WTC11 (cell line): Measurements from ENCODE around the gene ATP8B4. TPM values are rescaled to one million over a fixed set of nuclear protein-coding genes. Genes with fewer than 3 reads are reported as not detected.

Source experiments
- ATAC-seq: fragments of 200-7000 bp; cut with Tn5 transposase; 2 replicates; pipeline ENCODE4 v1.10.0; 2021; ENCODE audit warnings: mild to moderate bottlenecking, moderate library complexity
- CTCF ChIA-PET: fragments of 300-600 bp; sonication (Branson Sonifier 250); formaldehyde crosslinking; loops from one replicate; lab custom pipeline; 2021; ENCODE audit warnings: antibody characterized with exemption; lab: Charles Lee
- POLR2A ChIA-PET: fragments of 350-600 bp; sonication (Branson Sonifier 250); formaldehyde crosslinking; loops from one replicate; lab custom pipeline; 2021; ENCODE audit warnings: antibody characterized with exemption; lab: Charles Lee
- DNase-seq: peaks from one replicate; pipeline ENCODE4 v3.0.0; 2021; ENCODE audit warnings: low spot score
- H3K27ac Mint-ChIP-seq: 2 replicates; pipeline ENCODE4 v1.8.0; 2021; ENCODE audit warnings: mixed read lengths
- H3K27me3 Mint-ChIP-seq: 2 replicates; pipeline ENCODE4 v1.8.0; 2021; ENCODE audit warnings: low read depth, mild to moderate bottlenecking, moderate library complexity, mixed read lengths
- H3K36me3 Mint-ChIP-seq: 2 replicates; pipeline ENCODE4 v1.8.0; 2021; ENCODE audit warnings: mixed read lengths
- H3K4me1 Mint-ChIP-seq: 2 replicates; pipeline ENCODE4 v1.8.0; 2022; ENCODE audit warnings: mixed read lengths
- H3K4me3 Mint-ChIP-seq: 2 replicates; pipeline ENCODE4 v1.8.0; 2021; ENCODE audit warnings: mild to moderate bottlenecking, moderate library complexity, mixed read lengths
- H3K9me3 Mint-ChIP-seq: 2 replicates; pipeline ENCODE4 v1.8.0; 2021; ENCODE audit warnings: mixed read lengths
- ARID4B ChIP-seq: sonication (generic); formaldehyde crosslinking; IDR thresholded peaks from 2 replicates; pipeline ENCODE4 v1.8.0; 2023; ENCODE audit warnings: missing genetic modification reagents, mild to moderate bottlenecking, borderline replicate concordance
- ATF1 ChIP-seq: sonication (generic); formaldehyde crosslinking; IDR thresholded peaks from 2 replicates; pipeline ENCODE4 v1.8.1; 2023; ENCODE audit warnings: mild to moderate bottlenecking, moderate library complexity, missing genetic modification reagents
- CBFB ChIP-seq: sonication (generic); formaldehyde crosslinking; IDR thresholded peaks from 2 replicates; pipeline ENCODE4 v1.8.1; 2022; ENCODE audit warnings: mild to moderate bottlenecking, low read depth, missing genetic modification reagents
- CREM ChIP-seq: sonication (generic); formaldehyde crosslinking; IDR thresholded peaks from 2 replicates; pipeline ENCODE4 v1.8.1; 2022; ENCODE audit warnings: mild to moderate bottlenecking, missing genetic modification reagents, moderate library complexity
- E2F1 ChIP-seq: sonication (generic); formaldehyde crosslinking; IDR thresholded peaks from 2 replicates; pipeline ENCODE4 v1.8.0; 2022; ENCODE audit warnings: mild to moderate bottlenecking, missing genetic modification reagents
- ESRRA ChIP-seq: sonication (generic); formaldehyde crosslinking; IDR thresholded peaks from 2 replicates; pipeline ENCODE4 v1.8.1; 2022; ENCODE audit warnings: mild to moderate bottlenecking, missing genetic modification reagents, borderline replicate concordance
- FOXK1 ChIP-seq: sonication (generic); formaldehyde crosslinking; IDR thresholded peaks from 2 replicates; pipeline ENCODE4 v1.8.0; 2022; ENCODE audit warnings: mild to moderate bottlenecking, moderate library complexity, missing genetic modification reagents
- FOXP4 ChIP-seq: sonication (generic); formaldehyde crosslinking; IDR thresholded peaks from 2 replicates; pipeline ENCODE4 v1.8.0; 2022; ENCODE audit warnings: mild to moderate bottlenecking, missing genetic modification reagents
- GABPB1 ChIP-seq: sonication (generic); formaldehyde crosslinking; IDR thresholded peaks from 2 replicates; pipeline ENCODE4 v1.8.1; 2023; ENCODE audit warnings: mild to moderate bottlenecking, missing genetic modification reagents
- JAZF1 ChIP-seq: fragments of 250-450 bp; sonication (Bioruptor Pico); IDR thresholded peaks from 2 replicates; pipeline ENCODE4 v1.9.0; 2021; ENCODE audit warnings: moderate library complexity, mild to moderate bottlenecking, inconsistent platforms
- KAT7 ChIP-seq: sonication (generic); formaldehyde crosslinking; IDR thresholded peaks from 2 replicates; pipeline ENCODE4 v1.8.1; 2023; ENCODE audit warnings: missing genetic modification reagents, mild to moderate bottlenecking, borderline replicate concordance
- NR3C1 ChIP-seq: sonication (generic); formaldehyde crosslinking; conservative IDR thresholded peaks from 2 replicates; pipeline ENCODE4 v1.8.1; 2023; ENCODE audit warnings: low read depth, mild to moderate bottlenecking, missing genetic modification reagents
- RORB ChIP-seq: fragments of 250-450 bp; sonication (Bioruptor Pico); IDR thresholded peaks from 2 replicates; pipeline ENCODE4 v1.9.0; 2021; ENCODE audit warnings: mild to moderate bottlenecking
- TCF7 ChIP-seq: sonication (generic); formaldehyde crosslinking; IDR thresholded peaks from 2 replicates; pipeline ENCODE4 v1.8.0; 2022; ENCODE audit warnings: mild to moderate bottlenecking, low read depth, missing genetic modification reagents, moderate library complexity
- ZMAT4 ChIP-seq: fragments of 250-450 bp; sonication (Bioruptor Pico); IDR thresholded peaks from 2 replicates; pipeline ENCODE4 v1.9.0; 2021; ENCODE audit warnings: mild to moderate bottlenecking
- ZNF138 ChIP-seq: sonication (generic); formaldehyde crosslinking; conservative IDR thresholded peaks from 2 replicates; pipeline ENCODE4 v1.8.1; 2022; ENCODE audit warnings: mild to moderate bottlenecking, moderate library complexity, missing genetic modification reagents
- ZNF317 ChIP-seq: sonication (generic); formaldehyde crosslinking; IDR thresholded peaks from 2 replicates; pipeline ENCODE4 v1.8.1; 2023; ENCODE audit warnings: low read depth, mild to moderate bottlenecking, moderate library complexity, missing genetic modification reagents, borderline replicate concordance
- total RNA-seq: library from RNA; stranded (reverse); gene quantifications from 3 replicates; pipeline ENCODE4 v1.2.3, GENCODE V29; 2021
- TF ChIP-seq, protein P1 (sequence below): fragments of 250-450 bp; sonication (Bioruptor Pico); IDR thresholded peaks from 2 replicates; pipeline ENCODE4 v1.9.0; 2021; ENCODE audit warnings: mild to moderate bottlenecking
- TF ChIP-seq, protein P2 (sequence below): fragments of 250-450 bp; sonication (Bioruptor Pico); conservative IDR thresholded peaks from 2 replicates; pipeline ENCODE4 v1.9.0; 2021; ENCODE audit warnings: mild to moderate bottlenecking
- TF ChIP-seq, protein P3 (sequence below): fragments of 250-450 bp; sonication (Bioruptor Pico); IDR thresholded peaks from 2 replicates; pipeline ENCODE4 v1.9.0; 2021; ENCODE audit warnings: moderate library complexity, mild to moderate bottlenecking, inconsistent platforms, borderline replicate concordance

Gene ATP8B4
- total RNA-seq, 1 experiment from 2014 or later = 0.37 TPM

GRCh38 chr15:50057905-50058639 is 61.0 kb downstream of the ATP8B4 start:
- no peak for DNase-seq
- TF ChIP-seq KAT7 (no peak), CBFB (no peak), ZNF317 (CRISPR knock-in tag) (no peak), GABPB1 (CRISPR knock-in tag) (no peak)
- TF ChIP-seq, all 79 proteins: peak for 0
- peaks cover 6% of the 10 kb centered on the region; the same call in 1 of the 2 replicates for H3K9me3 Mint-ChIP-seq
- POLR2A ChIA-PET = interaction anchor here (1.0 kb wide), 1 partner anchor 55 kb away, joined by 4 read pairs; no protein-coding TSS in a partner anchor
- no peak overlapping the region for H3K27ac Mint-ChIP-seq
- peaks cover 35% of the 10 kb centered on the region for H3K4me1 Mint-ChIP-seq
- CTCF ChIA-PET = interaction anchor here (1.7 kb wide), 1 partner anchor 181 kb away, joined by 7 read pairs; no protein-coding TSS in a partner anchor
- no peaks in the 10 kb centered on the region for H3K27me3 Mint-ChIP-seq
- ATAC-seq = no peak
- no peak overlapping the region for H3K4me3 Mint-ChIP-seq
- H3K36me3 Mint-ChIP-seq = no peaks in the 10 kb centered on the region

GRCh38 chr15:50057196-50057595 is 61.8 kb downstream of the ATP8B4 start:
- Mint-ChIP-seq H3K9me3 (peaks cover 6% of the 10 kb centered on the region; the same call in 1 of the 2 replicates), H3K4me1 (peaks cover 35% of the 10 kb centered on the region), H3K4me3 (no peak overlapping the region), H3K27ac (no peak overlapping the region), H3K36me3 (no peaks in the 10 kb centered on the region), H3K27me3 (no peaks in the 10 kb centered on the region)
- no peak for ATAC-seq
- DNase-seq = no peak
- ChIA-PET CTCF (interaction anchor here (1.7 kb wide), 1 partner anchor 180 kb away, joined by 7 read pairs; no protein-coding TSS in a partner anchor), POLR2A (no interaction called here)
- TF ChIP-seq, protein P1, sequence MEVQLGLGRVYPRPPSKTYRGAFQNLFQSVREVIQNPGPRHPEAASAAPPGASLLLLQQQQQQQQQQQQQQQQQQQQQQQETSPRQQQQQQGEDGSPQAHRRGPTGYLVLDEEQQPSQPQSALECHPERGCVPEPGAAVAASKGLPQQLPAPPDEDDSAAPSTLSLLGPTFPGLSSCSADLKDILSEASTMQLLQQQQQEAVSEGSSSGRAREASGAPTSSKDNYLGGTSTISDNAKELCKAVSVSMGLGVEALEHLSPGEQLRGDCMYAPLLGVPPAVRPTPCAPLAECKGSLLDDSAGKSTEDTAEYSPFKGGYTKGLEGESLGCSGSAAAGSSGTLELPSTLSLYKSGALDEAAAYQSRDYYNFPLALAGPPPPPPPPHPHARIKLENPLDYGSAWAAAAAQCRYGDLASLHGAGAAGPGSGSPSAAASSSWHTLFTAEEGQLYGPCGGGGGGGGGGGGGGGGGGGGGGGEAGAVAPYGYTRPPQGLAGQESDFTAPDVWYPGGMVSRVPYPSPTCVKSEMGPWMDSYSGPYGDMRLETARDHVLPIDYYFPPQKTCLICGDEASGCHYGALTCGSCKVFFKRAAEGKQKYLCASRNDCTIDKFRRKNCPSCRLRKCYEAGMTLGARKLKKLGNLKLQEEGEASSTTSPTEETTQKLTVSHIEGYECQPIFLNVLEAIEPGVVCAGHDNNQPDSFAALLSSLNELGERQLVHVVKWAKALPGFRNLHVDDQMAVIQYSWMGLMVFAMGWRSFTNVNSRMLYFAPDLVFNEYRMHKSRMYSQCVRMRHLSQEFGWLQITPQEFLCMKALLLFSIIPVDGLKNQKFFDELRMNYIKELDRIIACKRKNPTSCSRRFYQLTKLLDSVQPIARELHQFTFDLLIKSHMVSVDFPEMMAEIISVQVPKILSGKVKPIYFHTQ (CRISPR knock-in tag) = no peak
- no peak for TF ChIP-seq ATF1 (CRISPR knock-in tag)
- no peak for TF ChIP-seq ZMAT4
- TF ChIP-seq FOXK1 (CRISPR knock-in tag) = no peak
- TF ChIP-seq TCF7 = no peak
- TF ChIP-seq, protein P2, sequence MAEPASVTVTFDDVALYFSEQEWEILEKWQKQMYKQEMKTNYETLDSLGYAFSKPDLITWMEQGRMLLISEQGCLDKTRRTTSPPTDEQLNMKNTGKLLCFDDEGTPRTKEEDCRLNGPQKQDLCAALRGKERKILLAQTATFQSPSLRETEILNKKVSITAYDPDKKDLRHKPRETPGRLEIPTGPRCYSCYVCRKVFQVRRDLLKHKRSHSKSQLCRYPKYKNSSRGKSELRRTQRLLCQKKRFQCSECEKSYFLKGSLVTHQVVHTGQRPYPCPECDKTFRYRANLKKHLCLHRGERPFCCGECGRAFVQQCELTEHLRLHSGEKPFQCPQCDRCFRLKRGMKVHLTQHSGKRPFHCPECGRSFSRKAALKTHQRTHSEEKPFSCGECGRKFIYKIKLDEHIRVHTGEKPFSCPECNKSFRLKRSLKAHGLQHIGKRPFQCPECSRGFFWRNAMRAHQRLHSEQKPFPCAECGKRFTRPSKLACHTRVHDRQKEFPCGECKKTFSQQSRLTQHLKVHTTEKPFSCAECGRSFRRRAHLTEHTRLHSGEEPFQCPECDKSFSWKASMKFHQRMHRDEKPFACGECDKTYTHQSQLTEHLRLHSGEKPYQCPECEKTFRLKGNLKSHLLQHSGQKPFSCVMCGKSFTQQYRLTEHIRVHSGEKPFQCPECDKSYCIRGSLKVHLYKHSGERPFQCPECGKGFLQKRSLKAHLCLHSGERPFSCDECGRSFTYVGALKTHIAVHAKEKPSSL = no peak
- no peak for TF ChIP-seq RORB (CRISPR knock-in tag)
- no peak for TF ChIP-seq NR3C1 (CRISPR knock-in tag)
- TF ChIP-seq KAT7 = no peak
- TF ChIP-seq ARID4B (CRISPR knock-in tag) = no peak
- TF ChIP-seq JAZF1 (CRISPR knock-in tag) = no peak
- TF ChIP-seq ZNF138 (CRISPR knock-in tag) = no peak
- TF ChIP-seq, protein P3, sequence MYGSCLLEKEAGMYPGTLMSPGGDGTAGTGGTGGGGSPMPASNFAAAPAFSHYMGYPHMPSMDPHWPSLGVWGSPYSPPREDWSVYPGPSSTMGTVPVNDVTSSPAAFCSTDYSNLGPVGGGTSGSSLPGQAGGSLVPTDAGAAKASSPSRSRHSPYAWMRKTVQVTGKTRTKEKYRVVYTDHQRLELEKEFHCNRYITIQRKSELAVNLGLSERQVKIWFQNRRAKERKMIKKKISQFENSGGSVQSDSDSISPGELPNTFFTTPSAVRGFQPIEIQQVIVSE = no peak
- no peak for TF ChIP-seq ESRRA (CRISPR knock-in tag)
- no peak for TF ChIP-seq E2F1
- TF ChIP-seq FOXP4 (CRISPR knock-in tag) = no peak
- TF ChIP-seq CREM = no peak
